ENCODE measurements around the gene MYBPHL.

Gene MYBPHL

GRCh38 chr1:109250454-109251276 is 56.1 kb downstream of the MYBPHL start:
- DNase-seq, result no peak

DNA sequence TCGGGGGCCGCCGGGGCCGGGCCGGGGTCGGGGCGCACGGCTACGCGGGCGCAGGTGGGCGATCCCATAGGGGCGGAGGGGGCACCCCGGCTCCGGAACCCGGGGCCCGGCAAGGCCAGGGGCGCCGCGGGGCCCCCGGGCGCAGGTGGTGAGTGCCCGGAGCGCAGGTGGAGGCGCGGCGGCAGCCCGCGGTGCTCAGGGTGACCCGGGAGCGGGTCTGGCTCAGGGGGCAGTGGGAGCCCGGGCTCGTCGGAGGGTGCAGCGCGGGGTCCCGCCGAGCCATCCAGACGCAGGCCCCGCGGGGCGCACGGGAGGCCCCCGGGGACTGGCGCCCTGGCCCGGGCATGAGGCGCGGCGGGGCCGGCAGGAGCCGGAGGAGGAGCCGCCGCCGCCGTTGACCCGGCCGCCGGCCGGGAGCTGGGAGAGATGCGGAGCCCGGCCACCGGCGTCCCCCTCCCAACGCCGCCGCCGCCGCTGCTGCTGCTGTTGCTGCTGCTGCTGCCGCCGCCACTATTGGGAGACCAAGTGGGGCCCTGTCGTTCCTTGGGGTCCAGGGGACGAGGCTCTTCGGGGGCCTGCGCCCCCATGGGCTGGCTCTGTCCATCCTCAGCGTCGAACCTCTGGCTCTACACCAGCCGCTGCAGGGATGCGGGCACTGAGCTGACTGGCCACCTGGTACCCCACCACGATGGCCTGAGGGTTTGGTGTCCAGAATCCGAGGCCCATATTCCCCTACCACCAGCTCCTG is 57.0 kb downstream of the MYBPHL start:
- no peak for DNase-seq

DNA sequence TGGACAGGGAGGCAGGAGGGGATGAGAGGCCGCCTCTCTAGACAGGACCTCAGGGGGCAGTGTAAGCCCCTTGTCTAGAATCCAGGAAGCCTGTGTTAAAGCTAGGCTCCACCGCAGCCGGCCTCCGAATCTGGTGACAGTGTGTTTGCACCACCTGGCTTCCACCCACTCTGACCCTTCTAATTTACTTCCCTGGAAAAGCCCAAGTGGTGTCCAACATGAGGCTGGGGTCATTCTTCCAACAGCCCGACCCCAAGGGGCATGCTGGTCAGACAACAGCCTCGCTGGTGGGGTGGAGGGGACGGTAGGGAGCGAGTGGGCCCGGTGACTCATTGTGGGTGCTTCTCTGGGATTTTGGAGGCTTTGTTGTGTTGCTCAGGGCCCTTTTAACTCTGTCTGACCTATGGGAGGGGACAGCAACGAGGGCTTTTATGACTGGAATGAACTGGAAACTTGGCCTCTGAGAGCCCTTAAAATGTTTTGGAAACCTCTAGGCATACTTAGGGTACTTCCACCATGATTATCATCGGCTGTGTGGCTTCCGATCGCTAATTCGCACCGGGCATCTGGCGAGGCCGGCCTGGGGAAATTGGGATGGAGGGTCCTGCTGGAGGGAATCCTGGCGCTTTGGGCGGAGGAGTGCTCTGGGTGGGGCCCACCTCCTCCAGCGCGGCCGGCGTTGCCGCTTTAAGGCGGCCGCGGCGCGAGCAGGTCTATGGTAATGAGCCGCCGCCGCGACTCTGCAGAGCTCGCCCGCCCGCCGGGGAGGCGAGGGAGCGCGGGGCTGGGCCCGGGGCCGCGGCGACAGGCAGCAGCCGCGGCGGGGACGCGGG is 57.8 kb downstream of the MYBPHL start, which contains the start of gene CELSR2:
Gene CELSR2 (plus strand): TSS at position 743 of the 833 bp plus-strand sequence. CDS start 541 bp downstream, outside the sequence.
- DNase-seq, result peak in 3 of 4 experiments; percentile 14 to 35 (median 16)

- no peak for DNase-seq
These were observed 58.4 kb downstream of the MYBPHL start for GRCh38 chr1:109248444-109248796.

DNA sequence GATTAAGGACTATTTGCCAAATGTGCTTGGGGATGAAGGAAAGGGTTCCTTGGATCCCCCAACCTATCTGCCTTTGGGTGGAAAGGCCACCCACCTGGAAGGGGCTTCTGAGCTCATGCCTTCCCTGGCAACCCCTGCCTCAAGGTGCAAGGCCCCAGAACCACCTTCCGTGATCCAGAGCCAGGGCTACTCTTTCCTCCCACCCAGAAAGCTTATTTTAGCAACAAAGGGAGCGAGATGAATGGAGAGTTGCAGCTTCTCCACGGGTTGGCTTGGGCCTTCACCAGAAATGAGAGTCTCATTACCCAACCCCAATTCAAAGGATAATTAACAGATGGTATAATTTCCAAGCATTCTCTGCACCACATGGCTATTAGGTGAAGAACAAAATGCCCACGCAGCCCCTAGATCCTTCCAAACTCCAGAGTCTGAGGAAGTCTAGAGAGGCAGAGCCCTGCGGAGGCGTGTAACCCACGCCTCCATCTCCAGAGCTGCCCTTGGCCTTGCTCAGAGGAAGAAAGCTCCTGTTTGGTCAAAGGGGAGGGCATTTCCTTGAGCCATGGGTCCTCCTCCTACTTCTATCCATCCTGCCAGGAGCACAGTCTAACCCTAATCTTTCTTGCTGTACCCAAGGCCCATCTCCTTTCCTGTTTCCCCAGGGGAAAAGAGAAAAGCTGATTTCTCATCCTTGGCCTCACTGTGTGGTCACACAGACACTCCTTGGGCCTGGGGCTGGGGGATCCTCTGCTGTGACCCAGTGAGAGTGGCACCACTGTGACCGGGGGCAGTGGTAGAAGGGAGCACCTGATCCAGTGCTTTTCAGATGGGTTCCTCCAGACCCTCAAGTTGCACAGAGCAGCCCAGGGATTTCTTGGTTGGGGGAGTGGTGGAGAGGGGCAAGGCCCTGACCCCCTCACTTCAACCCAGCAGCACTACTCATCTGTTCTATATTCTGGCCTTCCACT is 59.1 kb downstream of the MYBPHL start:
- no peak for DNase-seq

- no peak for DNase-seq
These were observed 60.7 kb downstream of the MYBPHL start for GRCh38 chr1:109246141-109246551.

GRCh38 chr1:109243860-109244552 is 62.8 kb downstream of the MYBPHL start:
- no peak for DNase-seq

- no peak for DNase-seq
These were observed 63.6 kb downstream of the MYBPHL start for GRCh38 chr1:109243221-109243620.

DNA sequence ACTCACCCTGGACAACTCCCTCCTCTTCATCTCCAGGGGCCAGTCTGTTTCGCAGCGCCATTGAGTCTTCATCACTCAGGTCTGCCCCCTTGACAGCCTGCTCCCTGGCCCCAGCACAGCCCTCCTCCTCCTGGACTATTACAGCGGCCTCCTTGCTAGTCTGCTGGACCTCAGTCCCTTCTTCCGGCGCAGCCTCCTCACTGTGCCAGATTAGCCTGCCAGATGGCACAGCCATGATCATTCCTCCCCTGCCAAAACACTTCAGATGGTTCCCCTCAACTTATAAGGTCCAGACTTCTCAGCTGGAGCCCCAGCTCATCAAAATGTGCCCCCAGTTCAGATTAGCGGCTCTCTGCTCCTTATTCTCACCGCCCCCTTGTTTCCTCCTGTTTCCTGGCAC is 64.4 kb downstream of the MYBPHL start:
- DNase-seq, result no peak

Data from activated naive CD4-positive, alpha-beta T cell (primary cell).